K562 (cell line): ENCODE results near the gene PTRH2. TPM values are rescaled to one million over a fixed set of nuclear protein-coding genes. Genes with fewer than 3 reads are reported as not detected.

ENCODE experiments used
- CREBBP ChIP-seq: IDR thresholded peaks from one replicate; pipeline ENCODE4 v1.6.1; 2012; ENCODE audit warnings: low read depth, mild to moderate bottlenecking, control low read depth, inconsistent platforms, low read length
- ELF1 ChIP-seq: fragments of 200-800 bp; sonication (Bioruptor generic); IDR thresholded peaks from 2 replicates; pipeline ENCODE4 v1.6.1; 2016; ENCODE audit warnings: missing genetic modification characterization, missing compliant biosample characterization
- ELF4 ChIP-seq: fragments of 450-650 bp; formaldehyde crosslinking; IDR thresholded peaks from 2 replicates; pipeline ENCODE4 v1.4.0; 2022; ENCODE audit warnings: missing genetic modification characterization
- FOXJ3 ChIP-seq: sonication (generic); formaldehyde crosslinking; IDR thresholded peaks from 2 replicates; pipeline ENCODE4 v1.4.0; 2020; ENCODE audit warnings: mild to moderate bottlenecking, missing genetic modification reagents
- KLF13 ChIP-seq: fragments of 450-650 bp; IDR thresholded peaks from 2 replicates; pipeline ENCODE4 v1.6.1; 2016; ENCODE audit warnings: missing genetic modification characterization, low read depth, mild to moderate bottlenecking, missing compliant biosample characterization, moderate library complexity, borderline replicate concordance
- LCOR ChIP-seq: sonication (generic); formaldehyde crosslinking; IDR thresholded peaks from 2 replicates; pipeline ENCODE4 v1.8.0; 2022; ENCODE audit warnings: mild to moderate bottlenecking, missing genetic modification reagents
- NRF1 ChIP-seq, 2 experiments: fragments of 450-650 bp; IDR thresholded peaks in 1 of 2; conservative IDR thresholded peaks in 1 of 2; 2 replicates each; pipeline ENCODE4 v1.6.1; 2014; ENCODE audit warnings: mild to moderate bottlenecking in 2 of 2
- SP2 ChIP-seq: IDR thresholded peaks from 2 replicates; pipeline ENCODE4 v1.6.1; 2011; ENCODE audit warnings: mild to moderate bottlenecking, low read depth, low read length, moderate library complexity; ENCODE audit not compliant: poor library complexity, severe bottlenecking; ENCODE audit errors: extremely low read depth
- ZBTB7A ChIP-seq: IDR thresholded peaks from 2 replicates; pipeline ENCODE4 v1.6.1; 2011; ENCODE audit warnings: low read depth, mild to moderate bottlenecking, low read length, moderate library complexity, borderline replicate concordance; ENCODE audit not compliant: control insufficient read depth
- ZNF253 ChIP-seq: fragments of 250-450 bp; sonication (Bioruptor Pico); conservative IDR thresholded peaks from 2 replicates; pipeline ENCODE4 v1.6.1; 2021; ENCODE audit warnings: mild to moderate bottlenecking
- ZNF668 ChIP-seq: fragments of 250-450 bp; sonication (Bioruptor Pico); IDR thresholded peaks from 2 replicates; pipeline ENCODE4 v1.8.0; 2022; ENCODE audit warnings: mild to moderate bottlenecking, inconsistent platforms
- polyA plus RNA-seq, 8 experiments: library from polyadenylated mRNA; depleted of rRNA in 4 of 8; stranded (reverse) in 5 of 8; unstranded in 3 of 8; fragments of >200 nt; fragmentation: Nextera tagmentation in 2 of 8; fragmentation: Illumina TruSeq in 1 of 8; extraction: Ambion mirVana in 2 of 8; extraction: Trizol in 1 of 8; gene quantifications; 2 replicates each; pipeline versions ENCODE4 v1.2.1 to v1.2.3, GENCODE V29; 2011 to 2014; ENCODE audit warnings: inconsistent platforms in 1 of 8, missing spikeins in 1 of 8
- total RNA-seq, 7 experiments: library from RNA; depleted of rRNA in 6 of 7; stranded (reverse); fragments of >200 nt in 6 of 7; fragmentation: Illumina TruSeq in 2 of 7; extraction: Trizol in 2 of 7; gene quantifications; 2 replicates each; pipeline versions ENCODE4 v1.2.1 to v1.2.3, GENCODE V29; 2011 to 2021; ENCODE audit warnings: low replicate concordance in 1 of 7
- TF ChIP-seq, protein P1 (sequence below): fragments of 250-450 bp; sonication (Bioruptor Pico); IDR thresholded peaks from 2 replicates; pipeline ENCODE4 v1.8.0; 2022; ENCODE audit warnings: moderate library complexity, mild to moderate bottlenecking, inconsistent platforms
- TF ChIP-seq, protein P2 (sequence below): fragments of 250-450 bp; sonication (Bioruptor Pico); IDR thresholded peaks from 2 replicates; pipeline ENCODE4 v1.8.0; 2021; ENCODE audit warnings: mild to moderate bottlenecking, moderate library complexity
- TF ChIP-seq, protein P3 (sequence below): fragments of 450-650 bp; IDR thresholded peaks from 2 replicates; pipeline ENCODE4 v1.7.1; 2018; ENCODE audit warnings: mild to moderate bottlenecking, low read depth; ENCODE audit not compliant: partially characterized antibody
- TF ChIP-seq, protein P4 (sequence below): fragments of 250-450 bp; sonication (Bioruptor Pico); IDR thresholded peaks from 2 replicates; pipeline ENCODE4 v1.5.0; 2022; ENCODE audit warnings: mild to moderate bottlenecking
- TF ChIP-seq, protein P5 (sequence below): fragments of 450-650 bp; formaldehyde crosslinking; IDR thresholded peaks from 2 replicates; pipeline ENCODE4 v1.4.0; 2020; ENCODE audit warnings: mild to moderate bottlenecking, moderate library complexity
- TF ChIP-seq, protein P6 (sequence below): fragments of 250-450 bp; sonication (Bioruptor Pico); IDR thresholded peaks from 2 replicates; pipeline ENCODE4 v1.8.0; 2021; ENCODE audit warnings: moderate library complexity, mild to moderate bottlenecking, inconsistent platforms

PTRH2 gene
- total and polyA plus RNA-seq, 9 of the 15 experiments (the other 6 are each of a cell fraction or from before 2014, with no cell fraction given): 53.1 to 210 (median 126) TPM

DNA sequence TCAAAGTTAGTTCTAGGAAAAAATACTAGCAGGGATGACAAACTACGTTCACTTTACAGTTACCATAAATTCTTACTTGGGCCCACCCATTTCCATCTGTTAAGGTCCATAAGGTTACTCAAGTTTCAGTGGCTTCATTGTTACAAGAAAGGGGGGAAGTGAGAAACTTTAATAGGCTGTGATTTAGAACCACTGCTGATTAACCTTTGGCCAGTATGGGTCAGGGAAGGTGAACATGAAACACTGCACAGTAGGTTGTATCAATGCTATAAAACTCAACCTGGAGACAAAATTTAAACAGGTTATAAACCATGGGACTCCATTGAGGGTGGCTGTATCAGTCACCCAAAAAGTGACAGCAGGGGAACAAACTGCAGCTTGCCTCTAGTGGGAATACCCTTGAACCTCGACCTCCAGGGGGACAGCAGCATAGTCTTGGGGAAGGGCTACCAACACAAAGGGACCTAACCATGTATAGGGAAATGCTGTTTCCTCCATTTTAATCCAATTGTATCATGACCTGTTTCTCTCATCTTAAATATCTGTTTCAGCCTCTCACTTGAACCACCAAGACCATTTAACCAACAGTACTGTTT, 10.4 kb downstream of the PTRH2 start (continued):
- TF ChIP-seq, protein P1, sequence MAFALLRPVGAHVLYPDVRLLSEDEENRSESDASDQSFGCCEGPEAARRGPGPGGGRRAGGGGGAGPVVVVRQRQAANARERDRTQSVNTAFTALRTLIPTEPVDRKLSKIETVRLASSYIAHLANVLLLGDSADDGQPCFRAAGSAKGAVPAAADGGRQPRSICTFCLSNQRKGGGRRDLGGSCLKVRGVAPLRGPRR: peak; percentile 35; the same call in 1 of the 2 replicates
- TF ChIP-seq NRF1 (conservative IDR thresholded peaks at IDR 0.05 in 1 of 2, IDR thresholded peaks at IDR 0.05 in 1 of 2) (no peak), LCOR (no peak), ZBTB7A (no peak), ZNF668 (CRISPR knock-in tag) (0 out of 2 replicates have a peak, but pooled peaks have one; percentile 12), ZNF253 (CRISPR knock-in tag) (no peak), KLF13 (no peak), SP2 (no peak), ELF4 (CRISPR knock-in tag) (no peak), ELF1 (tag) (no peak), CREBBP (no peak), FOXJ3 (CRISPR knock-in tag) (no peak)
- TF ChIP-seq, protein P2, sequence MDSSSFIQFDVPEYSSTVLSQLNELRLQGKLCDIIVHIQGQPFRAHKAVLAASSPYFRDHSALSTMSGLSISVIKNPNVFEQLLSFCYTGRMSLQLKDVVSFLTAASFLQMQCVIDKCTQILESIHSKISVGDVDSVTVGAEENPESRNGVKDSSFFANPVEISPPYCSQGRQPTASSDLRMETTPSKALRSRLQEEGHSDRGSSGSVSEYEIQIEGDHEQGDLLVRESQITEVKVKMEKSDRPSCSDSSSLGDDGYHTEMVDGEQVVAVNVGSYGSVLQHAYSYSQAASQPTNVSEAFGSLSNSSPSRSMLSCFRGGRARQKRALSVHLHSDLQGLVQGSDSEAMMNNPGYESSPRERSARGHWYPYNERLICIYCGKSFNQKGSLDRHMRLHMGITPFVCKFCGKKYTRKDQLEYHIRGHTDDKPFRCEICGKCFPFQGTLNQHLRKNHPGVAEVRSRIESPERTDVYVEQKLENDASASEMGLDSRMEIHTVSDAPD (CRISPR knock-in tag): no peak
- TF ChIP-seq, protein P3, sequence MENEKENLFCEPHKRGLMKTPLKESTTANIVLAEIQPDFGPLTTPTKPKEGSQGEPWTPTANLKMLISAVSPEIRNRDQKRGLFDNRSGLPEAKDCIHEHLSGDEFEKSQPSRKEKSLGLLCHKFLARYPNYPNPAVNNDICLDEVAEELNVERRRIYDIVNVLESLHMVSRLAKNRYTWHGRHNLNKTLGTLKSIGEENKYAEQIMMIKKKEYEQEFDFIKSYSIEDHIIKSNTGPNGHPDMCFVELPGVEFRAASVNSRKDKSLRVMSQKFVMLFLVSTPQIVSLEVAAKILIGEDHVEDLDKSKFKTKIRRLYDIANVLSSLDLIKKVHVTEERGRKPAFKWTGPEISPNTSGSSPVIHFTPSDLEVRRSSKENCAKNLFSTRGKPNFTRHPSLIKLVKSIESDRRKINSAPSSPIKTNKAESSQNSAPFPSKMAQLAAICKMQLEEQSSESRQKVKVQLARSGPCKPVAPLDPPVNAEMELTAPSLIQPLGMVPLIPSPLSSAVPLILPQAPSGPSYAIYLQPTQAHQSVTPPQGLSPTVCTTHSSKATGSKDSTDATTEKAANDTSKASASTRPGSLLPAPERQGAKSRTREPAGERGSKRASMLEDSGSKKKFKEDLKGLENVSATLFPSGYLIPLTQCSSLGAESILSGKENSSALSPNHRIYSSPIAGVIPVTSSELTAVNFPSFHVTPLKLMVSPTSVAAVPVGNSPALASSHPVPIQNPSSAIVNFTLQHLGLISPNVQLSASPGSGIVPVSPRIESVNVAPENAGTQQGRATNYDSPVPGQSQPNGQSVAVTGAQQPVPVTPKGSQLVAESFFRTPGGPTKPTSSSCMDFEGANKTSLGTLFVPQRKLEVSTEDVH: no peak
- TF ChIP-seq, protein P4, sequence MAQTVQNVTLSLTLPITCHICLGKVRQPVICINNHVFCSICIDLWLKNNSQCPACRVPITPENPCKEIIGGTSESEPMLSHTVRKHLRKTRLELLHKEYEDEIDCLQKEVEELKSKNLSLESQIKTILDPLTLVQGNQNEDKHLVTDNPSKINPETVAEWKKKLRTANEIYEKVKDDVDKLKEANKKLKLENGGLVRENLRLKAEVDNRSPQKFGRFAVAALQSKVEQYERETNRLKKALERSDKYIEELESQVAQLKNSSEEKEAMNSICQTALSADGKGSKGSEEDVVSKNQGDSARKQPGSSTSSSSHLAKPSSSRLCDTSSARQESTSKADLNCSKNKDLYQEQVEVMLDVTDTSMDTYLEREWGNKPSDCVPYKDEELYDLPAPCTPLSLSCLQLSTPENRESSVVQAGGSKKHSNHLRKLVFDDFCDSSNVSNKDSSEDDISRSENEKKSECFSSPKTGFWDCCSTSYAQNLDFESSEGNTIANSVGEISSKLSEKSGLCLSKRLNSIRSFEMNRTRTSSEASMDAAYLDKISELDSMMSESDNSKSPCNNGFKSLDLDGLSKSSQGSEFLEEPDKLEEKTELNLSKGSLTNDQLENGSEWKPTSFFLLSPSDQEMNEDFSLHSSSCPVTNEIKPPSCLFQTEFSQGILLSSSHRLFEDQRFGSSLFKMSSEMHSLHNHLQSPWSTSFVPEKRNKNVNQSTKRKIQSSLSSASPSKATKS (CRISPR knock-in tag): no peak
- TF ChIP-seq, protein P5, sequence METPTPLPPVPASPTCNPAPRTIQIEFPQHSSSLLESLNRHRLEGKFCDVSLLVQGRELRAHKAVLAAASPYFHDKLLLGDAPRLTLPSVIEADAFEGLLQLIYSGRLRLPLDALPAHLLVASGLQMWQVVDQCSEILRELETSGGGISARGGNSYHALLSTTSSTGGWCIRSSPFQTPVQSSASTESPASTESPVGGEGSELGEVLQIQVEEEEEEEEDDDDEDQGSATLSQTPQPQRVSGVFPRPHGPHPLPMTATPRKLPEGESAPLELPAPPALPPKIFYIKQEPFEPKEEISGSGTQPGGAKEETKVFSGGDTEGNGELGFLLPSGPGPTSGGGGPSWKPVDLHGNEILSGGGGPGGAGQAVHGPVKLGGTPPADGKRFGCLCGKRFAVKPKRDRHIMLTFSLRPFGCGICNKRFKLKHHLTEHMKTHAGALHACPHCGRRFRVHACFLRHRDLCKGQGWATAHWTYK (CRISPR knock-in tag): no peak
- TF ChIP-seq, protein P6, sequence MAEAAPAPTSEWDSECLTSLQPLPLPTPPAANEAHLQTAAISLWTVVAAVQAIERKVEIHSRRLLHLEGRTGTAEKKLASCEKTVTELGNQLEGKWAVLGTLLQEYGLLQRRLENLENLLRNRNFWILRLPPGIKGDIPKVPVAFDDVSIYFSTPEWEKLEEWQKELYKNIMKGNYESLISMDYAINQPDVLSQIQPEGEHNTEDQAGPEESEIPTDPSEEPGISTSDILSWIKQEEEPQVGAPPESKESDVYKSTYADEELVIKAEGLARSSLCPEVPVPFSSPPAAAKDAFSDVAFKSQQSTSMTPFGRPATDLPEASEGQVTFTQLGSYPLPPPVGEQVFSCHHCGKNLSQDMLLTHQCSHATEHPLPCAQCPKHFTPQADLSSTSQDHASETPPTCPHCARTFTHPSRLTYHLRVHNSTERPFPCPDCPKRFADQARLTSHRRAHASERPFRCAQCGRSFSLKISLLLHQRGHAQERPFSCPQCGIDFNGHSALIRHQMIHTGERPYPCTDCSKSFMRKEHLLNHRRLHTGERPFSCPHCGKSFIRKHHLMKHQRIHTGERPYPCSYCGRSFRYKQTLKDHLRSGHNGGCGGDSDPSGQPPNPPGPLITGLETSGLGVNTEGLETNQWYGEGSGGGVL (CRISPR knock-in tag): no peak
